Lung (tissue), 12 donors: Measurements from ENCODE around the gene GGT5. TPM values are rescaled to one million over a fixed set of nuclear protein-coding genes. Genes with fewer than 3 reads are reported as not detected.

ENCODE experiments used
- ATAC-seq: fragments of 200-7000 bp; cut with Tn5 transposase; one replicate; pipeline ENCODE4 v1.9.1; 2020; ENCODE audit warnings: moderate number of reproducible peaks; ENCODE audit not compliant: insufficient read depth, low FRiP score
- DNase-seq, 3 donors: peaks; one replicate each; pipeline ENCODE4 v3.0.0-alpha.2; 2013 to 2017
- H3K27ac ChIP-seq, 2 donors: one replicate each; pipeline ENCODE4 v1.5.1; 2013; ENCODE audit warnings: mild to moderate bottlenecking in 2 of 2, moderate library complexity in 2 of 2, control low read depth in 1 of 2, inconsistent platforms in 1 of 2, low read depth in 1 of 2, low read length in 1 of 2
- H3K27me3 ChIP-seq, 3 donors: one replicate each; pipeline ENCODE4 v1.5.1; 2013; ENCODE audit warnings: low read length in 2 of 3; ENCODE audit not compliant: control insufficient read depth in 3 of 3, insufficient read depth in 3 of 3
- H3K36me3 ChIP-seq, 4 donors: one replicate each; pipeline ENCODE4 v1.5.1; 2013; ENCODE audit warnings: low read length in 4 of 4, mild to moderate bottlenecking in 1 of 4, moderate library complexity in 1 of 4; ENCODE audit not compliant: control insufficient read depth in 4 of 4, insufficient read depth in 4 of 4
- H3K4me1 ChIP-seq, 5 donors: one replicate each; pipeline ENCODE4 v1.5.1; 2013; ENCODE audit warnings: low read length in 5 of 5, mild to moderate bottlenecking in 2 of 5, moderate library complexity in 1 of 5; ENCODE audit not compliant: control insufficient read depth in 5 of 5, insufficient read depth in 5 of 5
- H3K4me3 ChIP-seq: one replicate; pipeline ENCODE4 v1.5.1; 2013; ENCODE audit warnings: mild to moderate bottlenecking, control low read depth, moderate library complexity
- H3K9ac ChIP-seq, 2 donors: one replicate each; pipeline ENCODE4 v1.5.1; 2013; ENCODE audit warnings: low read length in 2 of 2, control low read depth in 1 of 2; ENCODE audit not compliant: insufficient read depth in 1 of 2
- H3K9me3 ChIP-seq, 4 donors: one replicate each; pipeline ENCODE4 v1.5.1; 2013; ENCODE audit warnings: low read length in 3 of 4, mild to moderate bottlenecking in 1 of 4, moderate library complexity in 1 of 4; ENCODE audit not compliant: control insufficient read depth in 4 of 4, insufficient read depth in 3 of 4
- WGBS, 2 donors: extraction: QIAGEN DNeasy Blood & Tissue Kit; methylation state at CpG; one replicate each; pipeline ENCODE4 v1.1.7; 2013; 5-methylcytosine and 5-hydroxymethylcytosine counted together
- polyA plus RNA-seq, 2 donors: library from polyadenylated mRNA; stranded (reverse); fragments of 200-250 nt; gene quantifications; one replicate each; pipeline ENCODE4 v1.2.1, GENCODE V29; 2013
- total RNA-seq, 2 donors: library from RNA; depleted of rRNA in 1 of 2; stranded (reverse); fragments of >200 nt in 1 of 2; gene quantifications; one replicate each; pipeline ENCODE4 v1.2.1, GENCODE V29; 2014 to 2021
- TF ChIP-seq, protein P1 (sequence below): IDR thresholded peaks from 2 replicates; pipeline ENCODE4 v1.5.1; 2012; ENCODE audit warnings: mild to moderate bottlenecking; ENCODE audit errors: control extremely low read depth, extremely low read depth
- donor health status: control.
- donor health status: control.
- donor health status: Bipolar disorder and iron deficiency.
- donor health status: healthy.
- donor health status: DM: yes; HTN: yes; CAD: no.

GGT5 gene
- total and polyA plus RNA-seq, 4 donors: 9.8 to 92.0 (median 54.7) TPM

DNA sequence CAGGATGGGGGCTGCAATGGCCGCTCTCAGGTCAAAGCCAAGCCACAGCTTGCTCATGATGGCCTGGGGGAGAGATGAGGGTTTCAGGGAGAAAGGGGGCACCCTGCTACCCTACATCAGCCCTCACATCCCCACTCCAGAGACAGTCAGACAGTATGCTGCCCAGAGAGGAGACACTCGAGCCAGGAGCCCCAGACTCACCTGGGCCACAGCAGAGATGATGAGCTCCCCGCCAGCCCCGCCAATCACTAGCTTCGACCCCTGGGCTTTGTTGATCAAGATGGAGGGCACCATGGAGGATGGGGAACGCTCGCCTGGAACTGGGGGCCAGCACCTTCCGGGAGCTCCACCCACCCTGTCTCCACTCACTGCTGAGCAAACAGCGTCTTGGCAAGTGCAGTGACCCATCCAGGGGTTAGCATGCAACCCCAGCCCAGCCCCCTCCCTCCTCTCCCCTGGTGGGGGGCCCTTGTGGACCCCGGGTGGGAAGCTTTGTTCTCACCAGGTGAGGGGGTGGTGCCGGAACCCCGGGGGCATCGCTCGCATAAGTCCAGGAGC is 19.8 kb downstream of the GGT5 start:
- H3K9ac ChIP-seq: no peak overlapping the region
- TF ChIP-seq, protein P1, sequence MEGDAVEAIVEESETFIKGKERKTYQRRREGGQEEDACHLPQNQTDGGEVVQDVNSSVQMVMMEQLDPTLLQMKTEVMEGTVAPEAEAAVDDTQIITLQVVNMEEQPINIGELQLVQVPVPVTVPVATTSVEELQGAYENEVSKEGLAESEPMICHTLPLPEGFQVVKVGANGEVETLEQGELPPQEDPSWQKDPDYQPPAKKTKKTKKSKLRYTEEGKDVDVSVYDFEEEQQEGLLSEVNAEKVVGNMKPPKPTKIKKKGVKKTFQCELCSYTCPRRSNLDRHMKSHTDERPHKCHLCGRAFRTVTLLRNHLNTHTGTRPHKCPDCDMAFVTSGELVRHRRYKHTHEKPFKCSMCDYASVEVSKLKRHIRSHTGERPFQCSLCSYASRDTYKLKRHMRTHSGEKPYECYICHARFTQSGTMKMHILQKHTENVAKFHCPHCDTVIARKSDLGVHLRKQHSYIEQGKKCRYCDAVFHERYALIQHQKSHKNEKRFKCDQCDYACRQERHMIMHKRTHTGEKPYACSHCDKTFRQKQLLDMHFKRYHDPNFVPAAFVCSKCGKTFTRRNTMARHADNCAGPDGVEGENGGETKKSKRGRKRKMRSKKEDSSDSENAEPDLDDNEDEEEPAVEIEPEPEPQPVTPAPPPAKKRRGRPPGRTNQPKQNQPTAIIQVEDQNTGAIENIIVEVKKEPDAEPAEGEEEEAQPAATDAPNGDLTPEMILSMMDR: no peak
- no peak overlapping the region for H3K4me3 ChIP-seq
- 90 to 92% methylated on average over 14 of the region's 14 CpGs for WGBS, 2 donors
- no peak overlapping the region for H3K27ac ChIP-seq
- H3K36me3 ChIP-seq: peaks cover 0 to 16% (median 0%) of the 10 kb centered on the region in 4 donors
- no peak for DNase-seq
- peaks cover 0 to 8% (median 3%) of the 10 kb centered on the region in 4 donors for H3K9me3 ChIP-seq
- no peaks in the 10 kb centered on the region for H3K27me3 ChIP-seq
- no peak for ATAC-seq
- no peaks in the 10 kb centered on the region for H3K4me1 ChIP-seq

- H3K9me3 ChIP-seq: peaks cover 0 to 8% (median 3%) of the 10 kb centered on the region in 4 donors
- H3K4me1 ChIP-seq: no peaks in the 10 kb centered on the region
- TF ChIP-seq, protein P1: no peak
- no peaks in the 10 kb centered on the region for H3K27me3 ChIP-seq
- ATAC-seq (no peak), DNase-seq (no peak)
- 95 to 100% methylated on average over 1 of the region's 1 CpG for WGBS, 2 donors
- peaks cover 0 to 18% (median 0%) of the 10 kb centered on the region in 4 donors for H3K36me3 ChIP-seq
- no peak overlapping the region for H3K9ac ChIP-seq
- no peak overlapping the region for H3K27ac ChIP-seq
- no peak overlapping the region for H3K4me3 ChIP-seq
Measured at GRCh38 chr22:24224468-24224867, 20.4 kb downstream of the GGT5 start.

DNA sequence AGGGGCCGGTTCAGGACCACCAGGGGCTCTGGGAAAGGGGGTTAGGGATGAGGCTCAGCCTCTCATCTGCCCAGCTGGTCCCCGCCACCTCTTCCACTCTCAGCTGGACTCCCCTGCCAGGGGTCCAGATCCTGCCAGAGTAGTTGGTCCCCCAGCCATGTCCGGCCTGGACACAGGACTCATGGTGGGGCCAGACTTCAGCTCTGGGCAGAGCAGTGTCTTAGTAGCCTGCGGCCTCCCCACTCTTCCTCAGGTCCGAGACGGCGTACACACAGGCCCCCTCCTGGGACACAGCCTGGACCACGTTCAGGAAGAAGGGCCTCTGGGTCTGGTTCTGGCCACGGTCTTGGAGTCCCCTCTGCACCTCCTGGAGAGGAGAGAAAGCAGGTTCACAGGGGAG is 25.1 kb downstream of the GGT5 start:
- H3K9ac ChIP-seq: no peak overlapping the region
- H3K27ac ChIP-seq: no peak overlapping the region
- 94 to 97% methylated on average over 9 of the region's 9 CpGs for WGBS, 2 donors
- peaks cover 0 to 7% (median 0%) of the 10 kb centered on the region in 4 donors for H3K36me3 ChIP-seq
- no peaks in the 10 kb centered on the region for H3K4me1 ChIP-seq
- ATAC-seq (no peak), DNase-seq (no peak)
- TF ChIP-seq, protein P1: no peak
- H3K9me3 ChIP-seq: peaks cover 0 to 3% (median 1%) of the 10 kb centered on the region in 4 donors
- no peaks in the 10 kb centered on the region for H3K27me3 ChIP-seq
- H3K4me3 ChIP-seq: no peak overlapping the region

GRCh38 chr22:24217384-24217783 is 27.5 kb downstream of the GGT5 start:
- Histone ChIP-seq H3K4me1 (no peaks in the 10 kb centered on the region), H3K4me3 (no peak overlapping the region), H3K9ac (no peak overlapping the region), H3K27me3 (no peaks in the 10 kb centered on the region), H3K36me3 (peaks cover 0 to 4% (median 0%) of the 10 kb centered on the region in 4 donors), H3K9me3 (no peaks in the 10 kb centered on the region), H3K27ac (no peak overlapping the region)
- DNase-seq: no peak
- 75 to 87% methylated on average over 3 of the region's 3 CpGs for WGBS, 2 donors
- ATAC-seq: no peak
- TF ChIP-seq, protein P1: no peak
